ENCODE results near the gene HYDIN.

DNA sequence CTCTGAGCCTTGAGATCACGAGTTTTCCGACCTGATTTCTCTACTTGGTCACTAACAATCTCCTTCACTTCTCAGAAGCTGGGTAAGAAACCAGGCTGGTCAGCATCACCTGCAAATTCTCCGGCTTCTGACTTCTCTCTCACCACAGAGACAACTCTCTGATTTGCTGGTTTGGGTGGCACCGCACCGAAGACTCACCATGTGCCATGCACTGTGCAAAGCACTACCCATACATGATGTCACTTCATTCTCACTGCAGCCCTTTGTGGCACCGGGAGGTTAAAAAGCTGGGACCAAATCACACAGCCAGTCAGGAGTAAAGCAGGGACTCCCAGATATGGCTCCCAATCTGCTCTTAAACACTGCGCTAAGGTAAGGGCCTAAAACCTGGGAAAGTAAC is 430.2 kb downstream of the HYDIN start:
- TF ChIP-seq, protein P1, sequence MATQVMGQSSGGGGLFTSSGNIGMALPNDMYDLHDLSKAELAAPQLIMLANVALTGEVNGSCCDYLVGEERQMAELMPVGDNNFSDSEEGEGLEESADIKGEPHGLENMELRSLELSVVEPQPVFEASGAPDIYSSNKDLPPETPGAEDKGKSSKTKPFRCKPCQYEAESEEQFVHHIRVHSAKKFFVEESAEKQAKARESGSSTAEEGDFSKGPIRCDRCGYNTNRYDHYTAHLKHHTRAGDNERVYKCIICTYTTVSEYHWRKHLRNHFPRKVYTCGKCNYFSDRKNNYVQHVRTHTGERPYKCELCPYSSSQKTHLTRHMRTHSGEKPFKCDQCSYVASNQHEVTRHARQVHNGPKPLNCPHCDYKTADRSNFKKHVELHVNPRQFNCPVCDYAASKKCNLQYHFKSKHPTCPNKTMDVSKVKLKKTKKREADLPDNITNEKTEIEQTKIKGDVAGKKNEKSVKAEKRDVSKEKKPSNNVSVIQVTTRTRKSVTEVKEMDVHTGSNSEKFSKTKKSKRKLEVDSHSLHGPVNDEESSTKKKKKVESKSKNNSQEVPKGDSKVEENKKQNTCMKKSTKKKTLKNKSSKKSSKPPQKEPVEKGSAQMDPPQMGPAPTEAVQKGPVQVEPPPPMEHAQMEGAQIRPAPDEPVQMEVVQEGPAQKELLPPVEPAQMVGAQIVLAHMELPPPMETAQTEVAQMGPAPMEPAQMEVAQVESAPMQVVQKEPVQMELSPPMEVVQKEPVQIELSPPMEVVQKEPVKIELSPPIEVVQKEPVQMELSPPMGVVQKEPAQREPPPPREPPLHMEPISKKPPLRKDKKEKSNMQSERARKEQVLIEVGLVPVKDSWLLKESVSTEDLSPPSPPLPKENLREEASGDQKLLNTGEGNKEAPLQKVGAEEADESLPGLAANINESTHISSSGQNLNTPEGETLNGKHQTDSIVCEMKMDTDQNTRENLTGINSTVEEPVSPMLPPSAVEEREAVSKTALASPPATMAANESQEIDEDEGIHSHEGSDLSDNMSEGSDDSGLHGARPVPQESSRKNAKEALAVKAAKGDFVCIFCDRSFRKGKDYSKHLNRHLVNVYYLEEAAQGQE (IDR thresholded peaks at IDR 0.05; ENCODE audit: insufficient read depth in 1 of 2, low read depth in 2 of 2, low read length in 2 of 2) = no peak
- TF ChIP-seq TAF1 (IDR thresholded peaks at IDR 0.05; ENCODE audit: borderline replicate concordance, insufficient read depth, low read length) (no peak), FOXP2 (optimal IDR thresholded peaks at IDR 0.05; ENCODE audit: borderline replicate concordance, extremely low read depth, extremely low read length, insufficient read depth) (no peak)
